ENCODE data around the gene NEAT1.
A peak's percentile ranks its signal among the peaks of the same experiment; 100 is the strongest.

The NEAT1 gene

GRCh38 chr11:65422633-65423515 is at the start of gene NEAT1:
Gene NEAT1 (plus strand): TSS chr11:65422798.
- peak; percentile 95 for DNase-seq

- DNase-seq = no peak
These were observed 48.6 kb upstream of the NEAT1 start for GRCh38 chr11:65373839-65374580.

- DNase-seq = no peak
These were observed 47.6 kb upstream of the NEAT1 start for GRCh38 chr11:65375012-65375411.

GRCh38 chr11:65376138-65376713 is 46.4 kb upstream of the NEAT1 start:
- no peak for DNase-seq

GRCh38 chr11:65377036-65377435 is 45.6 kb upstream of the NEAT1 start:
- DNase-seq = no peak

- DNase-seq = no peak
These were observed 44.8 kb upstream of the NEAT1 start for GRCh38 chr11:65377777-65378176.

GRCh38 chr11:65378208-65378927 is 44.2 kb upstream of the NEAT1 start:
- DNase-seq = no peak

- DNase-seq = no peak
These were observed 43.5 kb upstream of the NEAT1 start for GRCh38 chr11:65378928-65379638.

GRCh38 chr11:65379698-65380459 is 42.7 kb upstream of the NEAT1 start:
- no peak for DNase-seq

GRCh38 chr11:65380460-65381119 is 42.0 kb upstream of the NEAT1 start:
- DNase-seq = no peak

- peak; percentile 60 for DNase-seq
These were observed 40.9 kb upstream of the NEAT1 start for GRCh38 chr11:65381716-65382032.

GRCh38 chr11:65382033-65382803 is 40.4 kb upstream of the NEAT1 start, which contains the start of gene SLC25A45:
Gene SLC25A45 (minus strand): TSS chr11:65382646. CDS start chr11:65381951, 695 bp downstream.
- peak; percentile 98 for DNase-seq

GRCh38 chr11:65382804-65383368 is 39.7 kb upstream of the NEAT1 start:
- no peak for DNase-seq

- no peak for DNase-seq
These were observed 38.8 kb upstream of the NEAT1 start for GRCh38 chr11:65383778-65384177.

- DNase-seq = no peak
These were observed 38.2 kb upstream of the NEAT1 start for GRCh38 chr11:65384301-65384889.

- peak; percentile 74 for DNase-seq
These were observed 36.1 kb upstream of the NEAT1 start, which contains the start of gene FRMD8 for GRCh38 chr11:65386307-65387140. Gene FRMD8 (plus strand): TSS chr11:65386637. CDS start chr11:65387037, 400 bp downstream.

GRCh38 chr11:65388731-65389130 is 33.9 kb upstream of the NEAT1 start:
- no peak for DNase-seq

GRCh38 chr11:65389294-65389980 is 33.2 kb upstream of the NEAT1 start:
- no peak for DNase-seq
